H54 (cell line): Measurements from ENCODE around the gene CACNA2D3.

Experiments
- DNase-seq: peaks from one replicate; pipeline ENCODE4 v3.0.0; 2011; ENCODE audit warnings: low spot score, mixed read lengths; ENCODE audit not compliant: insufficient read length
- FAIRE-seq: peaks from 3 replicates; lab custom pipeline; 2011; peaks lifted over from hg19 to GRCh38; lab: Jason Lieb, UNC
- POLR2A ChIP-seq: IDR thresholded peaks from 2 replicates; pipeline ENCODE4 v1.6.1; 2011; ENCODE audit warnings: low read depth, mild to moderate bottlenecking, low read length

The CACNA2D3 gene

DNA sequence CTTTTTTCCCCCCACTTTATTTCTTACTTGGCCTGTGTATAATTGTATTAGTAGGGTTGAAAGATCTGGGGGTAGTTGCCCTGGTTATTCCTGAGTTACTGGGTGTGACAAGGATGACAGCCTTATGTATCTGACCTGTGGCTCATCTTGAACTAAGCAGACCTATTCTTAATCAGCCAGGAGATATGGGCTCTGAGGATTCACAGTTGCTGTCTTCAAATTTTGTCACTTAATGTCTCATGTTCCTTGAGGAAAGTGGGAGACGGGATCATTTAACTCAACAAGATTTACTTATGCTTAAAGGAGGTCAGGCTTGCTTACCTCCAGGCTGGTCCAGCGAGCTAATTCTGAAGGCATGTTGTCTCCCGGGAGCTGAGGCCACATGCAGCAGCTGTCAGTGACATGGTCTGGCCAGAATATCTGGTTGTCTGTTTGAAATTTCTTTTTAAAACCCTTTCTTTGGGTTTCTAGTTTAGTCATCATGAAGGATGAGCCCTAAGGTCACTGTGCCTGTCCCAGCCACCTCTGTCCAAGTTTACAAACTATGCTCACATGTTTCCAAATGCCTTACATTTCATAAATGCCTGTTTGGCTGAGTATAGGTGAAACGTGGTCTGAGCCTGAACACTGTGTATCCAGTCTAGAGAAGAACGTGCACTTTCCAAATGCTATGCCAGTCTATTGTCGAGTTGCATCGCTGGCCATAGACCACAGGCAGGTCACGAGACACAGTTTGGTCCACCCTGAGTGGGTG, 778.7 kb downstream of the CACNA2D3 start:
- FAIRE-seq, result no peak
- no peak for TF ChIP-seq POLR2A
- no peak for DNase-seq

GRCh38 chr3:54901906-54902685, 779.7 kb downstream of the CACNA2D3 start:
- no peak for DNase-seq
- no peak for TF ChIP-seq POLR2A
- FAIRE-seq, result no peak

- DNase-seq, result no peak
- TF ChIP-seq POLR2A, result no peak
- no peak for FAIRE-seq
Measured at GRCh38 chr3:54905261-54905888, 783.0 kb downstream of the CACNA2D3 start.

- FAIRE-seq (no peak), DNase-seq (no peak)
- TF ChIP-seq POLR2A, result no peak
Measured at GRCh38 chr3:54905920-54906319, 783.6 kb downstream of the CACNA2D3 start.

GRCh38 chr3:54906763-54907162, 784.4 kb downstream of the CACNA2D3 start:
- no peak for DNase-seq
- no peak for TF ChIP-seq POLR2A
- FAIRE-seq, result no peak

- no peak for DNase-seq
- TF ChIP-seq POLR2A, result no peak
- FAIRE-seq, result no peak
Measured at GRCh38 chr3:54909191-54909590, 786.8 kb downstream of the CACNA2D3 start.

DNA sequence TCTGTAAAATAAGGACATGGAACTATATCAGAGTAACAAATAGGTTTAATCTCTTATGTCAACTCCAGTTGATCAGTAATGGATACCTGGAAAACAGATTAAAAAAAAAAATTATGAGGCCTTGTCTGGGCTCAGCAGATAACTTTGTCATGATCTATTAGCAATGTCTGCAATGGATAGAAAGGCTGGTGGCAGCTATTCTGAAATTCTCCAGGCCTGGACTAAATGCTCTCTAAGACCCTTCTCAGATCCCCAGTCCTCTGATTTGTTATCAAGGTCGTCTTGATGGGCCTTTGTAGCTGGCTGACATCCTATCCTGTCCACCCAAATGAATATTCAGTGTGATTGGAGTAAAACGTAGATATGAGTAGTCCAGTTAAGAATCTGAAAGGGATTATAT, 791.8 kb downstream of the CACNA2D3 start:
- FAIRE-seq (no peak), DNase-seq (no peak)
- TF ChIP-seq POLR2A, result no peak

- DNase-seq, result no peak
- no peak for TF ChIP-seq POLR2A
- no peak for FAIRE-seq
Measured at GRCh38 chr3:54915181-54915580, 792.8 kb downstream of the CACNA2D3 start.

GRCh38 chr3:54915976-54916375, 793.6 kb downstream of the CACNA2D3 start:
- DNase-seq (no peak), FAIRE-seq (no peak)
- no peak for TF ChIP-seq POLR2A

GRCh38 chr3:54916732-54917131, 794.4 kb downstream of the CACNA2D3 start:
- FAIRE-seq, result no peak
- no peak for DNase-seq
- no peak for TF ChIP-seq POLR2A

DNA sequence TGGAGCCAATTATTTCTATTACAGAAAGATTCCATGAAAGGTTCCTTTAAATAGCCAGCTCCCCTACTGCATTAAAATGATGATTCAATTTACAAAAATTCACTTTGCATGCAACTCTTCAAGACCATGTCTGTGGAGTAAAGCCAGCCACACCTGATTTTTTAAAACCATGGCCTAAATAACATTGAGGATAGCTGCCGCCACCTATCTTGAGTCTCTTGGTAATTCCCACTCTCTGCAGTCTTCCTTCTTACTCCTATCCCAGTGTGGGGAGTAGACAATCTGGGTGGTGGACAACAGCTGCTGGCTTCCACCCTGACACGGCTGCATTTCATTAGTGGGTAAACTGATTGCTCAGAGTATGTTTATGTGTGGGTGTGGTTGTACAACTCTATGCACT, 794.8 kb downstream of the CACNA2D3 start:
- DNase-seq, result no peak
- no peak for FAIRE-seq

DNA sequence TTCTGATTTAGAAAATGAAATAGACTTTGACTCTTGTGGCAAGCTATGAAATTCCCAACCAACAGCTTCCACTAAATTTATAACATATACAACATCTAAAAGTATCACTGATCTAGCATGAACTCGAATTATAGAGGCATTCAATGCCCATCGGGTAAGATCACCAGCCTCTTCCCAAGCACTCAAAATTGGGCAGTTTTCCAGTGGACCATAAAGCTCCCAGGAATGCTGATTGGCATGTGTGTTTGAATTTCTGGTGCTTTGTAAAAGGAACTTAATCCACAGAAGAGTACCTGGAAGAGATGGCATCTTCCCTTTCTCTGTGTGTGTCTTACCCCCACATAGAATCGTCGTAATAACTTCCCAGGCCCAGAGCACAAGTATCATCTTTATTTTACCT, 795.5 kb downstream of the CACNA2D3 start:
- DNase-seq, result no peak
- no peak for TF ChIP-seq POLR2A
- no peak for FAIRE-seq

More for the DNA sequence above, 794.8 kb downstream of the CACNA2D3 start:
- TF ChIP-seq POLR2A, result no peak

DNA sequence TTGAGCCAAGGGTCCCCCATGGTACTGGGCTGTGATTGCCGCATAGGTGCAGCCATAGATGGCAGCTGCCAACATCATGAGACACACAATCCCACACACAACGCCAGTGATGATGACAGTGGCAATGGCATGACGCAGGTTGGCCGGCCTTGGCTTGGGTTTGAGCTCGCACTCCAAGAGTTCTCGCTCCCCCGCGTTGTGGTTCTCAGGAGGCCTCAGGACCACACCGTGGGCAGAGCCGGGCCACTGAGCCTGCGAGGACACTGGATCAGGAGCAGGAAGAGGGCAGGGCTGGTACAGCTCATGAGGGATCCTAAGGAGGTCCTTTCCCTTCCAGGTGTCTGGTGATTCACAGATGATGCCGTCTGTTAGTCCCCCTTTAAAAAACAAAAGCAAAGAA, 796.2 kb downstream of the CACNA2D3 start:
- no peak for DNase-seq
- FAIRE-seq, result no peak
- TF ChIP-seq POLR2A, result no peak
